ENCODE data around the gene GOLGA8R. TPM values are rescaled to one million over a fixed set of nuclear protein-coding genes. Genes with fewer than 3 reads are reported as not detected.
"Not testable (repeated sequence)": the region's sequence is repeated elsewhere in the genome, so short reads cannot be mapped to it uniquely, and the experiment has no call there.

GOLGA8R gene
- total RNA-seq, 8 experiments from 2014 or later = 0.50 to 3.8 (median 1.8) TPM

DNA sequence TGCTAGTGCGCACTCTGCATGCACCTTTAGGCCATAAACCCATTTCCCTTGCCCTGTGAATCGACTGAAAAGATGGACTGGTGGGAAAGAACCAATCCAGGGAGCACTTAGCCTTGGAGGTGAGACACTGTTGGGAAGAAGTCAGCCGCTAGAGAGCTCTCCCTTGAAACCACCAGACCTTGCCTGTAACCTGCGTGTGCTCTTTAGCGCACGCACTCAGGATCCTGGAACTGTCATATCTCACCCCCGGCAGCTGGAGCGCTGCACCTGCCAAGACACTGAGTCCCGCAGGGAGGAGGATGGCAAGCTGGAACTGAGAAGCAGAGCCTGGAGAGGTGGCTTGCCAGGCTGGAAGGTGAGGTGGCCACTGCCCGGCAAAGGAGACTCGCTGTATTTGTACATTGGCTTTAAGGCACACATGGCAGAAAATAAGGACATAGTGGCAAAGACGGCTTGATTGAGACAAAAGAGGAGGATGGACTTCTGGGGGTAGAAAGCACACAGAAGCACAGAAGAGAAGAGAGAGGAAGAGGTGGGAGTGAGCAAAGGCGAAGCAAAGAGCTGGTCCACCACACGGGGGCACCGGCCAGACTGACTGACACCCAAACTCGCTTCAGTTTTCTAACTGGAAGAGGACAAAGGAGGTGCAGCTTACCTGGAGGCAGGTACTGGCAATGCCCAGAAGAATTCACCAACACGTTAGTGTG, 37.5 kb downstream of the GOLGA8R start:
- H3K4me3 ChIP-seq; H3K4me1 ChIP-seq (replicated peaks in 1 of 2); H3K27ac ChIP-seq; in situ Hi-C loops (cut with MboI; ENCODE audit: low pct_unique_long_range_greater_than_20kb in 2 of 9, low sequenced_read_pairs in 9 of 9, unreplicated experiment in 9 of 9): not testable (repeated sequence)
- WGBS, 10 experiments = no CpG with 5 or more reads among the region's 17 CpGs
- peak in 6 of 8 experiments; percentile 21 to 64 (median 42) for ATAC-seq (replicated peaks in 6 of 8)

- WGBS, 10 experiments = 100% methylated on average over 1 of the region's 4 CpGs; no CpG with 5 or more reads in 9 of the 10 experiments
- in situ Hi-C loops (cut with MboI; ENCODE audit: low pct_unique_long_range_greater_than_20kb in 2 of 9, low sequenced_read_pairs in 9 of 9, unreplicated experiment in 9 of 9); H3K4me1 ChIP-seq (replicated peaks in 1 of 2); H3K4me3 ChIP-seq; ATAC-seq (replicated peaks in 6 of 8); H3K27ac ChIP-seq: not testable (repeated sequence)
Observed at GRCh38 chr15:30375872-30376271, 38.2 kb downstream of the GOLGA8R start.

DNA sequence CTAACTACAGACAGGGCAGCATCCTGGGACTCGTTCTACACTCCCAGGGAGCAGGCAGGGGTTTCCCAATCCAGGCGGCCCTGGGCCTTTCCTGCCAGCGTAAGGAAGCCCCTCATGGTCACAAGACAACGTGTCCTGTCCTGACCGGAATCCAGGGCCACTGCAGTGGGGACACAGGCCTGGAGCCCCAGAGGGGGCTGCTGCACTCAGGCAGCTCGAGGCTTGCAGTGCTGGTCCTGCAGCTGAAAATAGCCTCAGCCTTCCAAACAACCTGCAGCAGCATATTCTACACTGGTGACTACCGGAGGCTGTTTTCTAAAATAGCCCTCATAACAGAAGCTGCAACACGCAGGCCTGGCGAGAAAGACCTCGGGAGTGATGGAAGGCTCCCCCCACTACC, 39.2 kb downstream of the GOLGA8R start:
- H3K4me1 ChIP-seq (replicated peaks in 1 of 2); H3K27ac ChIP-seq; H3K4me3 ChIP-seq; in situ Hi-C loops (cut with MboI; ENCODE audit: low pct_unique_long_range_greater_than_20kb in 2 of 9, low sequenced_read_pairs in 9 of 9, unreplicated experiment in 9 of 9): not testable (repeated sequence)
- no CpG with 5 or more reads among the region's 10 CpGs for WGBS, 10 experiments
- peak in 5 of 8 experiments; percentile 17 to 52 (median 45) for ATAC-seq (replicated peaks in 6 of 8)

DNA sequence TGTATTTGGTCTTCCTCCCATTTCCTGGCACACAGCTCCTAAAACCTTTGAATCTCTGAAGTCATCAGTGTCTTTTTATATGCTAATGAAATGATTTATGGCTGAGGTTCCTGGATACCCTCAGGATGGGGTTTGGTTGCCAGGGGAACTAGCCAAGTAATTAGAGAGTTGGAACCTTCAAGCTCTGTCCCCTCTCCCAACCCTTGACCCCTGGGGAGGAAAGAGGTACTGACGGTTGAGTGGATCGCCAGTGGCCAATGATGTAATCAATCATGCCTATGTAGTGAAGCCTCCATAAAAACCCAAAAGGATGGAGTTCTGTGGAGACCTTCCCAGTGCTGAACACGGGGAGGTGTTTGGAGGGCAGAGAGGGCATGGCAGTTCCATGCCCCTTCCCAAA, 45.8 kb downstream of the GOLGA8R start:
- H3K4me3 ChIP-seq; H3K4me1 ChIP-seq (replicated peaks in 1 of 2); in situ Hi-C loops (cut with MboI; ENCODE audit: low pct_unique_long_range_greater_than_20kb in 2 of 9, low sequenced_read_pairs in 9 of 9, unreplicated experiment in 9 of 9); H3K27ac ChIP-seq: not testable (repeated sequence)
- WGBS, 10 experiments = no CpG with 5 or more reads among the region's 3 CpGs
- peak in 4 of 8 experiments; percentile 59 to 67 (median 64) for ATAC-seq (replicated peaks in 6 of 8)

GRCh38 chr15:30367246-30367645, 46.8 kb downstream of the GOLGA8R start:
- not testable (repeated sequence) for ATAC-seq (replicated peaks in 6 of 8)
- WGBS, 10 experiments = 100% methylated on average over 3 of the region's 17 CpGs; no CpG with 5 or more reads in 9 of the 10 experiments

GRCh38 chr15:30361404-30361803, 52.7 kb downstream of the GOLGA8R start:
- no CpG with 5 or more reads among the region's 5 CpGs for WGBS, 10 experiments
- in situ Hi-C loops (cut with MboI; ENCODE audit: low pct_unique_long_range_greater_than_20kb in 2 of 9, low sequenced_read_pairs in 9 of 9, unreplicated experiment in 9 of 9); H3K27ac ChIP-seq; ATAC-seq (replicated peaks in 6 of 8); H3K4me1 ChIP-seq (replicated peaks in 1 of 2); H3K4me3 ChIP-seq: not testable (repeated sequence)

More at GRCh38 chr15:30367246-30367645, 46.8 kb downstream of the GOLGA8R start:
- in situ Hi-C loops (cut with MboI; ENCODE audit: low pct_unique_long_range_greater_than_20kb in 2 of 9, low sequenced_read_pairs in 9 of 9, unreplicated experiment in 9 of 9); H3K27ac ChIP-seq; H3K4me3 ChIP-seq; H3K4me1 ChIP-seq (replicated peaks in 1 of 2): not testable (repeated sequence)

DNA sequence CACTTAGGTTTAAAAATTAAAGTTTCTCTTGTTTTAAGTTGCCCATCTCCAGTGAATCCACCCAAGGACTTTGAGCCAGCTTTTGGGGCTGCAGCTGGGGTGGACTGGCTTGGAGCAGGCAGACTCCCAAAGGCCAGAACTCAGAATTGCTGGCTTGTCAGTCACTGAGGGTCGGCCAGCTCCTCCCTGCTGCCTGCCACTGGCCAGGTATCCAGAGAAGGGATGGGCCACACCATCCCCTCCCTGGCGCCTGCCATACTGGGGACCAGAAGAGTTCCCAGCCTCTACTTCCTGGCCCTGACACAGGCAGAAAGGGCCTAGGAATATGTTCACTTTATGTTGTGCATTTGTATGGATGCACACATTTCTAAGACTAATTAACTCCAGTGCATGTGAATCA, 53.1 kb downstream of the GOLGA8R start:
- H3K4me1 ChIP-seq (replicated peaks in 1 of 2); ATAC-seq (replicated peaks in 6 of 8); H3K4me3 ChIP-seq; in situ Hi-C loops (cut with MboI; ENCODE audit: low pct_unique_long_range_greater_than_20kb in 2 of 9, low sequenced_read_pairs in 9 of 9, unreplicated experiment in 9 of 9); H3K27ac ChIP-seq: not testable (repeated sequence)
- no CpG with 5 or more reads among the region's 2 CpGs for WGBS, 10 experiments

DNA sequence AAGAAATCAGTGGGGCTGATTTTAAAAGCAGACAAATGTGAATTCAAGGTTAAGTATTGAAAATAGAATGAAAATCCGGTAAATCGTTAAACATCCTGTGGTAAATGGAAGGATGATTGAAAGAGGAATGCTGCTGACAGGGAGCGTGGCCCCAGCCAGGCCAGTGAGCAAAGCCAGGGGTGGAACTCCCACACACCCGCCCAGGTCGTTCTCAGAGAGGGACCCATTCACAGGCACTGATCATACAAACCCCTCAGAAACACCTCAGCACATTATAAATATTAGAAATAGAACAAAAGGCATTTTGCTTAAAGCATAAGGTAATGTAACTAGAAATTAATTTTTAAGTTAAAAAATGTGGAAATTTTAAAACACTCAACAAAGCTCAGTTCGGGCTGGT, 59.0 kb downstream of the GOLGA8R start:
- ATAC-seq (replicated peaks in 6 of 8) = peak in 1 of 8 experiments; percentile 22
- no CpG with 5 or more reads among the region's 6 CpGs for WGBS, 10 experiments
- H3K27ac ChIP-seq; in situ Hi-C loops (cut with MboI; ENCODE audit: low pct_unique_long_range_greater_than_20kb in 2 of 9, low sequenced_read_pairs in 9 of 9, unreplicated experiment in 9 of 9); H3K4me1 ChIP-seq (replicated peaks in 1 of 2); H3K4me3 ChIP-seq: not testable (repeated sequence)

Other genes with a start within 250 kb of the GOLGA8R start
- 1 to 10 TPM in 7 of 8 experiments, under 1 TPM in 1; 0.51 to 3.5 (median 1.8) TPM for gene CHRFAM7A, start 20.7 kb downstream of the GOLGA8R start, total RNA-seq
- gene GOLGA8Q, start 137.8 kb upstream of the GOLGA8R start, total RNA-seq = 1 to 10 TPM in 3 of 8 experiments, under 1 TPM in 5; 0.13 to 2.1 (median 0.68) TPM
- under 1 TPM in 7 of 8 experiments, not detected in 1; 0.27 to 0.85 (median 0.54) TPM for gene GOLGA8H, start 189.8 kb upstream of the GOLGA8R start, total RNA-seq